H1 (cell line): Measurements from ENCODE around the gene SHCBP1L. TPM values are rescaled to one million over a fixed set of nuclear protein-coding genes. Genes with fewer than 3 reads are reported as not detected.

Source experiments
- CTCF ChIA-PET: fragments of 300-600 bp; sonication (Branson Sonifier 250); formaldehyde crosslinking; loops from one replicate; lab custom pipeline; 2021; ENCODE audit not compliant: partially characterized antibody; lab: Charles Lee
- POLR2A ChIA-PET: fragments of 300-600 bp; sonication (Branson Sonifier 250); formaldehyde crosslinking; loops from one replicate; lab custom pipeline; 2021; ENCODE audit warnings: inconsistent platforms; ENCODE audit not compliant: partially characterized antibody; lab: Charles Lee
- DNase-seq, 2 experiments: peaks; one replicate each; pipeline versions ENCODE4 v3.0.0 to v3.0.0-alpha.2; 2010 to 2022; ENCODE audit warnings: low spot score in 2 of 2, low read depth in 1 of 2, mixed read lengths in 1 of 2
- FAIRE-seq: peaks from 2 replicates; lab custom pipeline; 2011; peaks lifted over from hg19 to GRCh38; lab: Jason Lieb, UNC
- H2AFZ ChIP-seq: 2 replicates; pipeline ENCODE4 v1.8.1; 2012; ENCODE audit warnings: low read length, inconsistent platforms
- H2AK5ac ChIP-seq: 2 replicates; pipeline ENCODE4 v1.6.1; 2013; ENCODE audit warnings: low read depth, low read length
- H2BK120ac ChIP-seq: replicated peaks from 2 replicates; pipeline ENCODE3; 2013; ENCODE audit warnings: low read depth, low read length, inconsistent platforms
- H2BK12ac ChIP-seq: 2 replicates; pipeline ENCODE4 v1.6.1; 2013; ENCODE audit warnings: low read depth, low read length
- H2BK15ac ChIP-seq: 2 replicates; pipeline ENCODE4 v1.6.1; 2013; ENCODE audit warnings: low read length
- H2BK20ac ChIP-seq: 2 replicates; pipeline ENCODE4 v1.6.1; 2013; ENCODE audit warnings: low read length
- H2BK5ac ChIP-seq: 2 replicates; pipeline ENCODE4 v1.6.1; 2013; ENCODE audit warnings: low read depth, low read length
- H3K14ac ChIP-seq: 2 replicates; pipeline ENCODE4 v1.6.1; 2013; ENCODE audit warnings: inconsistent platforms; ENCODE audit not compliant: insufficient read length
- H3K18ac ChIP-seq: 2 replicates; pipeline ENCODE4 v1.6.1; 2013; ENCODE audit warnings: low read length; ENCODE audit errors: extremely low read depth
- H3K23ac ChIP-seq: 2 replicates; pipeline ENCODE4 v1.6.1; 2013; ENCODE audit warnings: inconsistent platforms; ENCODE audit not compliant: insufficient read length
- H3K23me2 ChIP-seq: 2 replicates; pipeline ENCODE4 v1.6.1; 2013; ENCODE audit warnings: low read depth, low read length
- H3K27ac ChIP-seq: 2 replicates; pipeline ENCODE4 v1.6.1; 2011; ENCODE audit warnings: low read depth, low read length, inconsistent platforms
- H3K27me3 ChIP-seq, 4 experiments: replicated peaks in 1 of 4; 1 replicate in 1 of 4; 2 replicates in 3 of 4; pipeline versions ENCODE4 v1.6.1 to v1.8.1; 2011 to 2013; ENCODE audit warnings: low read length in 3 of 4, mild to moderate bottlenecking in 3 of 4, inconsistent platforms in 2 of 4, mixed read lengths in 2 of 4, moderate library complexity in 1 of 4; ENCODE audit not compliant: control insufficient read depth in 3 of 4, insufficient read depth in 3 of 4; ENCODE audit errors: extremely low read depth in 1 of 4
- H3K36me3 ChIP-seq, 4 experiments: 2 replicates each; pipeline versions ENCODE4 v1.6.1 to v1.8.1; 2011 to 2013; ENCODE audit warnings: mild to moderate bottlenecking in 4 of 4, low read length in 3 of 4, moderate library complexity in 2 of 4, control low read depth in 1 of 4, inconsistent platforms in 1 of 4; ENCODE audit not compliant: insufficient read depth in 4 of 4, control insufficient read depth in 2 of 4
- H3K4ac ChIP-seq: replicated peaks from 2 replicates; pipeline ENCODE3; 2013; ENCODE audit warnings: low read length, low read depth, mixed read lengths, inconsistent platforms; ENCODE audit not compliant: insufficient read length
- H3K4me1 ChIP-seq, 4 experiments: replicated peaks in 1 of 4; 1 replicate in 1 of 4; 2 replicates in 3 of 4; pipeline versions ENCODE4 v1.6.1 to v1.8.1; 2011 to 2013; ENCODE audit warnings: low read length in 3 of 4, inconsistent platforms in 2 of 4, mixed read lengths in 1 of 4; ENCODE audit not compliant: insufficient read depth in 4 of 4, control insufficient read depth in 3 of 4
- H3K4me2 ChIP-seq, 2 experiments: 2 replicates each; pipeline versions ENCODE4 v1.6.1 to v1.8.1; 2011 to 2013; ENCODE audit warnings: low read depth in 2 of 2, low read length in 2 of 2, control low read depth in 1 of 2, inconsistent platforms in 1 of 2, mild to moderate bottlenecking in 1 of 2; ENCODE audit not compliant: insufficient read depth in 1 of 2
- H3K4me3 ChIP-seq, 4 experiments: fragments of 200-600, 300-600 bp in 1 of 4; sonication (generic), shearing (Covaris generic), sonication (Bioruptor Twin) in 1 of 4; 2 replicates each; pipeline versions ENCODE4 v1.5.1 to v1.8.1; 2011 to 2016; ENCODE audit warnings: low read length in 4 of 4, low read depth in 3 of 4, control low read depth in 2 of 4, inconsistent platforms in 2 of 4, mild to moderate bottlenecking in 2 of 4, mixed read lengths in 1 of 4, moderate library complexity in 1 of 4; ENCODE audit not compliant: insufficient read depth in 2 of 4; ENCODE audit errors: extremely low read depth in 1 of 4
- H3K56ac ChIP-seq: replicated peaks from 2 replicates; pipeline ENCODE3; 2013; ENCODE audit warnings: low read depth, mild to moderate bottlenecking, mixed read lengths, low read length, inconsistent platforms; ENCODE audit not compliant: insufficient read length
- H3K79me1 ChIP-seq: 2 replicates; pipeline ENCODE4 v1.6.1; 2013; ENCODE audit warnings: low read depth, low read length, control low read depth
- H3K79me2 ChIP-seq, 2 experiments: 2 replicates each; pipeline versions ENCODE4 v1.6.1 to v1.8.1; 2012 to 2013; ENCODE audit warnings: low read length in 2 of 2, mild to moderate bottlenecking in 2 of 2, inconsistent platforms in 1 of 2; ENCODE audit not compliant: insufficient read depth in 2 of 2, control insufficient read depth in 1 of 2
- H3K9ac ChIP-seq, 4 experiments: replicated peaks in 1 of 4; 1 replicate in 1 of 4; 2 replicates in 3 of 4; pipeline versions ENCODE4 v1.6.1 to v1.8.1; 2011 to 2013; ENCODE audit warnings: low read depth in 3 of 4, low read length in 3 of 4, control low read depth in 2 of 4, mild to moderate bottlenecking in 2 of 4, moderate library complexity in 2 of 4, inconsistent platforms in 1 of 4; ENCODE audit errors: extremely low read depth in 1 of 4
- H3K9me3 ChIP-seq, 2 experiments: 2 replicates each; pipeline versions ENCODE4 v1.6.1 to v1.8.1; 2012 to 2013; ENCODE audit warnings: mild to moderate bottlenecking in 2 of 2, moderate library complexity in 2 of 2, control low read depth in 1 of 2, inconsistent platforms in 1 of 2, low read depth in 1 of 2, low read length in 1 of 2, mixed read lengths in 1 of 2; ENCODE audit not compliant: insufficient read depth in 2 of 2
- H4K20me1 ChIP-seq, 2 experiments: replicated peaks in 1 of 2; 2 replicates each; pipeline versions ENCODE3 to v1.8.1; 2011 to 2013; ENCODE audit warnings: inconsistent platforms in 2 of 2, low read length in 2 of 2, mild to moderate bottlenecking in 1 of 2; ENCODE audit not compliant: insufficient read depth in 2 of 2, control insufficient read depth in 1 of 2
- H4K5ac ChIP-seq: 2 replicates; pipeline ENCODE4 v1.6.1; 2013; ENCODE audit warnings: low read length, low read depth, mixed read lengths, inconsistent platforms; ENCODE audit not compliant: insufficient read length
- H4K8ac ChIP-seq: 2 replicates; pipeline ENCODE4 v1.8.0; 2013; ENCODE audit warnings: mild to moderate bottlenecking, moderate library complexity, low read length, inconsistent platforms; ENCODE audit not compliant: insufficient read depth; ENCODE audit errors: extremely low read depth
- H4K91ac ChIP-seq: replicated peaks from 2 replicates; pipeline ENCODE3; 2013; ENCODE audit warnings: low read length, mixed read lengths, inconsistent platforms; ENCODE audit not compliant: insufficient read length
- ASH2L ChIP-seq: fragments of 200-600, 300-600 bp; sonication (generic); IDR thresholded peaks from one replicate; pipeline ENCODE4 v1.7.1; 2017; ENCODE audit warnings: low read length
- CBX8 ChIP-seq: fragments of 300-800, 300-1000 bp; sonication (generic); IDR thresholded peaks from 2 replicates; pipeline ENCODE4 v1.7.1; 2016; ENCODE audit warnings: low read depth, low read length, borderline replicate concordance
- CEBPB ChIP-seq: IDR thresholded peaks from 2 replicates; pipeline ENCODE4 v1.6.1; 2012; ENCODE audit warnings: low read depth, low read length
- CREB1 ChIP-seq: IDR thresholded peaks from 2 replicates; pipeline ENCODE4 v1.6.1; 2012; ENCODE audit warnings: inconsistent platforms
- CTCF ChIP-seq, 3 experiments: IDR thresholded peaks; 1 replicate in 2 of 3; 2 replicates in 1 of 3; pipeline versions ENCODE4 v1.5.1 to v1.6.1; 2011; ENCODE audit warnings: low read length in 3 of 3, mild to moderate bottlenecking in 3 of 3, inconsistent platforms in 2 of 3, low read depth in 1 of 3, moderate library complexity in 1 of 3; ENCODE audit not compliant: insufficient read depth in 1 of 3; ENCODE audit errors: control extremely low read depth in 1 of 3
- EP300 ChIP-seq, 2 experiments: IDR thresholded peaks; 1 replicate in 1 of 2; 2 replicates in 1 of 2; pipeline ENCODE4 v1.6.1; 2011 to 2012; ENCODE audit warnings: low read depth in 2 of 2, low read length in 2 of 2, mild to moderate bottlenecking in 2 of 2, borderline replicate concordance in 1 of 2, inconsistent platforms in 1 of 2, moderate library complexity in 1 of 2
- EZH2 ChIP-seq: fragments of 200-600 bp; sonication (generic); IDR thresholded peaks from 2 replicates; pipeline ENCODE4 v1.7.1; 2012; ENCODE audit warnings: low read depth, mild to moderate bottlenecking, moderate library complexity, low read length, inconsistent platforms; ENCODE audit not compliant: severe bottlenecking
- FOSL1 ChIP-seq: IDR thresholded peaks from 2 replicates; pipeline ENCODE4 v1.6.1; 2011; ENCODE audit warnings: mild to moderate bottlenecking, low read depth, low read length, moderate library complexity; ENCODE audit not compliant: insufficient read depth
- JUND ChIP-seq: IDR thresholded peaks from 2 replicates; pipeline ENCODE4 v1.6.1; 2011; ENCODE audit warnings: mild to moderate bottlenecking, improper control_type of control experiment, low read length
- SP4 ChIP-seq: IDR thresholded peaks from 2 replicates; pipeline ENCODE4 v1.6.1; 2012; ENCODE audit warnings: low read length, inconsistent platforms
- SRF ChIP-seq: IDR thresholded peaks from 2 replicates; pipeline ENCODE4 v1.6.1; 2011; ENCODE audit warnings: mild to moderate bottlenecking, low read depth, low read length, moderate library complexity
- TBP ChIP-seq: IDR thresholded peaks from 2 replicates; pipeline ENCODE4 v1.6.1; 2011; ENCODE audit warnings: low read depth, low read length, improper control_type of control experiment
- TCF12 ChIP-seq: IDR thresholded peaks from 2 replicates; pipeline ENCODE4 v1.6.1; 2011; ENCODE audit warnings: low read depth, mild to moderate bottlenecking, low read length
- WGBS, 2 experiments: shearing (Covaris generic) in 1 of 2; methylation state at CpG; one replicate each; pipeline versions ENCODE4 v1.1.6 to v1.1.7; 2013 to 2015; ENCODE audit warnings: low lambda C conversion rate in 2 of 2, mixed read lengths in 2 of 2, inconsistent platforms in 1 of 2, low coverage in 1 of 2, missing lambda C conversion rate in 1 of 2; ENCODE audit not compliant: insufficient replicate concordance in 2 of 2, insufficient coverage in 1 of 2, insufficient read length in 1 of 2; ENCODE audit errors: extremely low coverage in 1 of 2, missing lambda C conversion rate in 1 of 2; 5-methylcytosine and 5-hydroxymethylcytosine counted together
- polyA plus RNA-seq, 7 experiments: library from polyadenylated mRNA; depleted of rRNA in 3 of 7; stranded (reverse) in 5 of 7; unstranded in 2 of 7; fragments of >200 nt in 5 of 7; fragments of 200-250 nt in 2 of 7; gene quantifications; 1 replicate in 5 of 7; 2 replicates in 1 of 7; 4 replicates in 1 of 7; pipeline versions ENCODE4 v1.2.1 to v1.2.3, GENCODE V29; 2011 to 2013; ENCODE audit warnings: missing spikeins in 2 of 7, mixed read lengths in 2 of 7
- total RNA-seq: library from RNA; stranded (reverse); fragmentation: NEBNext Ultra II Directional; extraction: Animal tissue kit (Norgen Biotek cat#: 25700); gene quantifications from 2 replicates; pipeline ENCODE4 v1.2.1, GENCODE V29; 2021

SHCBP1L gene
- total and polyA plus RNA-seq, 2 of the 8 experiments (the other 6 are each of a cell fraction or from before 2014, with no cell fraction given): not detected

DNA sequence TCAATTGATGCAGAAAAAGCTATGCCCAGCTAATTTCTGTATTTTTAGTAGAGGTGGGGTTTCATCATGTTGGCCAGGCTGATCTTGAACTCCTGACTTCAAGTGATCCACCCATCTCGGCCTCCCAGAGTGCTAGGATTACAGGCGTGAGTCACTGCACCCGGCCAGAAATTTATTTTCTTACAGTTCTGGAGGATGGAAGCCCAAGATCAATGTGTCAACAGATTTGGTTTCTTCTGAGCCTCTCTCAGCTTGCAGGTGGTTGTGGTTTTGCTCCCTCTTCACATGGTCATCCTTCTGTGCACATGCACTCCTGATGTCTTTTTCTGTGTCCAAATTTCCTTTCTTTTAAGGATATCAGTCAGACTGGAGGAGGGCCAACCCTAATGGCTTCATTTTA, 35.6 kb downstream of the SHCBP1L start:
- WGBS, 2 experiments: 90% methylated on average over 3 of the region's 3 CpGs; no CpG with 5 or more reads in 1 of the 2 experiments
- Histone ChIP-seq H4K91ac (no peak overlapping the region), H3K4me1 (no peaks in the 10 kb centered on the region), H2AFZ (no peak overlapping the region), H3K27me3 (no peaks in the 10 kb centered on the region), H2BK12ac (no peak overlapping the region), H3K36me3 (no peaks in the 10 kb centered on the region), H3K9ac (no peak overlapping the region), H3K79me1 (no peaks in the 10 kb centered on the region), H2BK15ac (no peak overlapping the region), H3K4me2 (no peak overlapping the region), H4K8ac (no peak overlapping the region), H3K56ac (no peak overlapping the region), H3K23ac (no peak overlapping the region), H4K5ac (no peak overlapping the region), H3K23me2 (no peaks in the 10 kb centered on the region), H3K18ac (no peak overlapping the region), H2BK5ac (no peak overlapping the region), H2BK120ac (no peak overlapping the region), H3K79me2 (no peaks in the 10 kb centered on the region), H3K14ac (no peak overlapping the region), H3K9me3 (peaks cover 0 to 7% of the 10 kb centered on the region in 2 experiments; a peak in 2 of 4 replicates), H4K20me1 (no peaks in the 10 kb centered on the region), H2BK20ac (no peak overlapping the region), H2AK5ac (no peak overlapping the region), H3K4ac (no peak overlapping the region), H3K27ac (no peak overlapping the region), H3K4me3 (no peak overlapping the region)
- FAIRE-seq (no peak), DNase-seq (no peak)
- POLR2A ChIA-PET: no interaction called here
- CTCF ChIA-PET: interaction anchor here (0.7 kb wide), 1 partner anchor 944 kb away, joined by 3 read pairs; no protein-coding TSS in a partner anchor
- TF ChIP-seq TBP (no peak), EZH2 (no peak), CREB1 (no peak), CEBPB (no peak), EP300 (IDR thresholded peaks at IDR 0.05; ENCODE audit: borderline replicate concordance in 1 of 2, low read depth in 2 of 2, low read length in 2 of 2) (no peak), JUND (no peak), SP4 (no peak), FOSL1 (no peak), CBX8 (no peak), SRF (no peak), ASH2L (no peak), TCF12 (no peak), CTCF (IDR thresholded peaks at IDR 0.05; ENCODE audit: control extremely low read depth in 1 of 3, insufficient read depth in 1 of 3, low read depth in 1 of 3, low read length in 3 of 3) (no peak)
